ENCODE data around the gene MAD2L2.

MAD2L2 gene

GRCh38 chr1:11727119-11727518, 46.2 kb upstream of the MAD2L2 start:
- TF ChIP-seq CTCF (IDR thresholded peaks at IDR 0.05; ENCODE audit: insufficient read depth, low read length, poor library complexity, severe bottlenecking): no peak

DNA sequence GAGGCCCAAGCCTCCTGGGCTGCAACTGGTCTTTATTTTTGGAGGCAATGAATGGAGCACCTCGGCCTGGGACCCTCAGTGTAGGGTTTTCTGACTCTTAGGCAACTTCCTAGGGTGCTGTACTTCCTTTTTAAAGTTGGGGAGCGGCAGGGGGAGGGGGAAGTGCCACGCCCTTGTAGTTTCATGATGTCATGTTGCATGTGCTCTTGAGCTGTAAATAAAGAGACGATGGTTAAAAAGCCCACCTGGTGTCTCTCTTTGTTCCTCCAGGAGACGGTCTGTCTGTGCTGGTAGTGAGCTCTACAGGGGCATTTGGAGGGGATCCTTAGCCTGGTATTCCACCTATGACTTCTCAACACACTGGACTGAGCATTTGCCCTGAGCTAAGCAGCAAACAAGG, 44.7 kb upstream of the MAD2L2 start:
- no peak for TF ChIP-seq CTCF (IDR thresholded peaks at IDR 0.05; ENCODE audit: insufficient read depth, low read length, poor library complexity, severe bottlenecking)
- Histone ChIP-seq H3K36me3 (ENCODE audit: control insufficient read depth, insufficient read depth, low read length) (no peaks in the 10 kb centered on the region), H3K4me3 (replicated peaks; ENCODE audit: low read depth, low read length) (no peak overlapping the region), H3K27me3 (replicated peaks; ENCODE audit: control insufficient read depth, insufficient read depth, low read length) (no peaks in the 10 kb centered on the region; the same call in 1 of the 2 replicates)
- no peak for DNase-seq (ENCODE audit: extremely low read depth, insufficient read length)

More at GRCh38 chr1:11727119-11727518, 46.2 kb upstream of the MAD2L2 start:
- no peak for DNase-seq (ENCODE audit: extremely low read depth, insufficient read length)
- H3K4me3 ChIP-seq (replicated peaks; ENCODE audit: low read depth, low read length): no peak overlapping the region
- no peaks in the 10 kb centered on the region; the same call in 1 of the 2 replicates for H3K27me3 ChIP-seq (replicated peaks; ENCODE audit: control insufficient read depth, insufficient read depth, low read length)
- H3K36me3 ChIP-seq (ENCODE audit: control insufficient read depth, insufficient read depth, low read length): no peaks in the 10 kb centered on the region

GRCh38 chr1:11722538-11722937, 41.6 kb upstream of the MAD2L2 start:
- H3K36me3 ChIP-seq (ENCODE audit: control insufficient read depth, insufficient read depth, low read length): no peaks in the 10 kb centered on the region

DNA sequence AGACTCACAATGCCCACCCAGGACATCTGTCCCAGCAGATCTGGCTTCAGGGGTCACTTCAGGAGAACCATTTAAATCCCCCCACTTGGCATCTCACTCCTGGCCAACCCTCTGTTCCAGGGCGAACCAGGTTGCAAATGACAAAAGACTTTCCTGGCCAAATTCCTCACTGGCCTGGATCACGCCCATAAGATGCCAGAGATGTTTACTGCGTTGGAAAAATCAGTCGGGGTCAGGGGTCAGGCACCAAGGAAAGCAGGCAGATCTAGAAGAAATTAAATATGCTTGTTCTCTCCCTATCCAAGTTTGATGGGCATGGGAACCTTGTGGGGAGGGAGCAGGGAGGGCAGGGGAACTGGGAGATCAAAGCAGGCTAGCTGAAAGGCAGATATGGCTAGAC, 40.4 kb upstream of the MAD2L2 start:
- Histone ChIP-seq H3K36me3 (ENCODE audit: control insufficient read depth, insufficient read depth, low read length) (no peaks in the 10 kb centered on the region), H3K4me3 (replicated peaks; ENCODE audit: low read depth, low read length) (no peak overlapping the region), H3K27me3 (replicated peaks; ENCODE audit: control insufficient read depth, insufficient read depth, low read length) (no peaks in the 10 kb centered on the region; the same call in 1 of the 2 replicates)
- DNase-seq (ENCODE audit: extremely low read depth, insufficient read length): no peak
- no peak for TF ChIP-seq CTCF (IDR thresholded peaks at IDR 0.05; ENCODE audit: insufficient read depth, low read length, poor library complexity, severe bottlenecking)

More at GRCh38 chr1:11722538-11722937, 41.6 kb upstream of the MAD2L2 start:
- Histone ChIP-seq H3K4me3 (replicated peaks; ENCODE audit: low read depth, low read length) (no peak overlapping the region), H3K27me3 (replicated peaks; ENCODE audit: control insufficient read depth, insufficient read depth, low read length) (no peaks in the 10 kb centered on the region; the same call in 1 of the 2 replicates)
- no peak for DNase-seq (ENCODE audit: extremely low read depth, insufficient read length)
- TF ChIP-seq CTCF (IDR thresholded peaks at IDR 0.05; ENCODE audit: insufficient read depth, low read length, poor library complexity, severe bottlenecking): no peak

DNA sequence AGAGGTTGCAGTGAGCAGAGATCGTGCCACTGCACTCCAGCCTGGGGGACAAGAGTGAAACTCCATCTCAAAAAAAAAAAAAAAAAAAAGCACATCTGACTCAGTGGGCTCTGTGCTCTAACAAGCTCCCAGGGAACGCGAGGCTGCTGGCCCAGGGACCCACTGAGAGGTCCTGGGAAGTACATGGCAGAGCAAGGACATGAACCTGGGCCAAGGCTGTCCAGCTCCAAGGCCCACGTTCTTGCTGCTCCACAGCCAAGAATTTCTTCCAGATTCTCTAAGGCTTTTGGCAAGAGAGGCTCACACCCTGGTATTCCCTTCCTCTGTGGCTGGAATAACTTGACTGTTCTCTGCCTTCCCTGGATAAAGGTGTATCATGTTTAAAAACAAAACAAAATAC, 39.6 kb upstream of the MAD2L2 start:
- DNase-seq (ENCODE audit: extremely low read depth, insufficient read length): no peak
- no peaks in the 10 kb centered on the region for H3K36me3 ChIP-seq (ENCODE audit: control insufficient read depth, insufficient read depth, low read length)
- H3K4me3 ChIP-seq (replicated peaks; ENCODE audit: low read depth, low read length): no peak overlapping the region
- H3K27me3 ChIP-seq (replicated peaks; ENCODE audit: control insufficient read depth, insufficient read depth, low read length): no peaks in the 10 kb centered on the region; the same call in 1 of the 2 replicates
- TF ChIP-seq CTCF (IDR thresholded peaks at IDR 0.05; ENCODE audit: insufficient read depth, low read length, poor library complexity, severe bottlenecking): no peak

- no peak for TF ChIP-seq CTCF (IDR thresholded peaks at IDR 0.05; ENCODE audit: insufficient read depth, low read length, poor library complexity, severe bottlenecking)
- no peaks in the 10 kb centered on the region; the same call in 1 of the 2 replicates for H3K27me3 ChIP-seq (replicated peaks; ENCODE audit: control insufficient read depth, insufficient read depth, low read length)
- no peak for DNase-seq (ENCODE audit: extremely low read depth, insufficient read length)
- H3K36me3 ChIP-seq (ENCODE audit: control insufficient read depth, insufficient read depth, low read length): no peaks in the 10 kb centered on the region
- no peak overlapping the region for H3K4me3 ChIP-seq (replicated peaks; ENCODE audit: low read depth, low read length)
Measured at GRCh38 chr1:11720033-11720376, 39.1 kb upstream of the MAD2L2 start.

Data from GM06990 (cell line).